ENCODE measurements around the gene DDIT4. TPM values are rescaled to one million over a fixed set of nuclear protein-coding genes. Genes with fewer than 3 reads are reported as not detected.
A peak's percentile ranks its signal among the peaks of the same experiment; 100 is the strongest.

Gene DDIT4
- total RNA-seq, 1 experiment from 2014 or later: 157 TPM

DNA sequence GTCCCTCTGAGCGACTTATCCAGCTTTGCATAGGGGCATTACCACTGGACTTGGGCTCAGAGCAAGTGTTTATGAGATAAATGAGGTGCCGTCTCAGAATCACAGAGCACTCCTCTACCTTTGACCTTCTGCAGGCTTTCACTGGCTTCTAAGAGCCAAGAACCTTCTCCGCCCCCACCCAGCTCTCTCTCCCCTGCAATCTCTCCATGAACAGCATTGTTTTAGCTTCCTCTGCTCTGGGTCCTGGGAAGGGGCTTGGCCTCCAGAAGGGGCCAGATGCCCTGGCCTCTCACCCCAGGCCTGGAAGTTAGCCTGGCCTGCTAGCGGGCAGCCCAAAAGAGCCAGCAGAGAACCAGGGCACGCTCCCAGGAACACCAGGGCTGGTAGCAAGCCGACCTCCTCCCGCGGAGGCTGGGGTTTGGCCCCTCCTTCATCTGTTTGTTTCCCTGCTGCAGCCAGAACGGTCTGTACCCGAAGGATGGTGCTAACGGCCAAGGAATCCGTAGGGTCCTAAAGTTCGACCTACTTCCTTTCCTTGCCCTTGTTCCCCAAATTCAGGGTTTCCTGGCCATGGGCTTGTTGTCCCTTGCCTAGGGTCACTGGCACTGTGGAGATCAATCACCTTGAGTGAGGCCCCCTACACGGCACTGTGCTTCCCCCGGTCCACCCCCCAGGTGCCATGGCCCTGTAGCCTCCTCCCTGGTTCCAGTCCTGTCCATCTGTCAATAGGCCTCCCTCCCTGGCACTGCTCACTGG, 18.7 kb upstream of the DDIT4 start:
- Histone ChIP-seq H3K4me3 (ENCODE audit: low read depth in 2 of 2, low read length in 2 of 2) (peak overlapping the region in 1 of 2 experiments; percentile 34; a peak in 2 of 4 replicates), H3K27ac (ENCODE audit: low read length) (peak overlapping the region; percentile 92), H3K27me3 (ENCODE audit: control insufficient read depth, insufficient read depth, low read length) (no peaks in the 10 kb centered on the region), H3K9me3 (ENCODE audit: control insufficient read depth, insufficient read depth, low read depth, low read length) (no peaks in the 10 kb centered on the region), H3K36me3 (ENCODE audit: control insufficient read depth, insufficient read depth, low read length) (no peaks in the 10 kb centered on the region), H3K4me1 (ENCODE audit: control insufficient read depth, insufficient read depth, low read length) (peaks cover 32% of the 10 kb centered on the region)
- in situ Hi-C loops (cut with HindIII; ENCODE audit: low pct_unique_long_range_greater_than_20kb, low sequenced_read_pairs) (no loop called here), intact Hi-C loops (cut with micrococcal nuclease; ENCODE audit: unreplicated experiment) (no loop called here)
- ATAC-seq (peak; percentile 94), DNase-seq (ENCODE audit: low read depth, low spot score) (no peak)
- ChIA-PET POLR2A (interaction anchor here (0.6 to 0.7 kb wide), 2 partner anchors 331 to 1709 kb away, joined by 3 to 6 read pairs; no protein-coding TSS in a partner anchor), CTCF (interaction anchor here (0.6 to 1.0 kb wide), 3 partner anchors 34 to 314 kb away, joined by 3 to 6 read pairs (median 4); no protein-coding TSS in a partner anchor)
- no TSS peak for BruUV-seq (replicated peaks)
- TF ChIP-seq POLR2AphosphoS5 (IDR thresholded peaks at IDR 0.05; ENCODE audit: low read depth, low read length): peak; percentile 55; the same call in 1 of the 2 replicates
- TF ChIP-seq, protein P1, sequence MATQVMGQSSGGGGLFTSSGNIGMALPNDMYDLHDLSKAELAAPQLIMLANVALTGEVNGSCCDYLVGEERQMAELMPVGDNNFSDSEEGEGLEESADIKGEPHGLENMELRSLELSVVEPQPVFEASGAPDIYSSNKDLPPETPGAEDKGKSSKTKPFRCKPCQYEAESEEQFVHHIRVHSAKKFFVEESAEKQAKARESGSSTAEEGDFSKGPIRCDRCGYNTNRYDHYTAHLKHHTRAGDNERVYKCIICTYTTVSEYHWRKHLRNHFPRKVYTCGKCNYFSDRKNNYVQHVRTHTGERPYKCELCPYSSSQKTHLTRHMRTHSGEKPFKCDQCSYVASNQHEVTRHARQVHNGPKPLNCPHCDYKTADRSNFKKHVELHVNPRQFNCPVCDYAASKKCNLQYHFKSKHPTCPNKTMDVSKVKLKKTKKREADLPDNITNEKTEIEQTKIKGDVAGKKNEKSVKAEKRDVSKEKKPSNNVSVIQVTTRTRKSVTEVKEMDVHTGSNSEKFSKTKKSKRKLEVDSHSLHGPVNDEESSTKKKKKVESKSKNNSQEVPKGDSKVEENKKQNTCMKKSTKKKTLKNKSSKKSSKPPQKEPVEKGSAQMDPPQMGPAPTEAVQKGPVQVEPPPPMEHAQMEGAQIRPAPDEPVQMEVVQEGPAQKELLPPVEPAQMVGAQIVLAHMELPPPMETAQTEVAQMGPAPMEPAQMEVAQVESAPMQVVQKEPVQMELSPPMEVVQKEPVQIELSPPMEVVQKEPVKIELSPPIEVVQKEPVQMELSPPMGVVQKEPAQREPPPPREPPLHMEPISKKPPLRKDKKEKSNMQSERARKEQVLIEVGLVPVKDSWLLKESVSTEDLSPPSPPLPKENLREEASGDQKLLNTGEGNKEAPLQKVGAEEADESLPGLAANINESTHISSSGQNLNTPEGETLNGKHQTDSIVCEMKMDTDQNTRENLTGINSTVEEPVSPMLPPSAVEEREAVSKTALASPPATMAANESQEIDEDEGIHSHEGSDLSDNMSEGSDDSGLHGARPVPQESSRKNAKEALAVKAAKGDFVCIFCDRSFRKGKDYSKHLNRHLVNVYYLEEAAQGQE (IDR thresholded peaks at IDR 0.05; ENCODE audit: insufficient read depth in 1 of 2, low read depth in 2 of 2, low read length in 1 of 2): peak in 1 of 2 experiments; percentile 41; a peak in 1 of 4 replicates
- no peak for TF ChIP-seq SIN3A (IDR thresholded peaks at IDR 0.05; ENCODE audit: borderline replicate concordance, insufficient read depth, low read depth, low read length)
- TF ChIP-seq, protein P2, sequence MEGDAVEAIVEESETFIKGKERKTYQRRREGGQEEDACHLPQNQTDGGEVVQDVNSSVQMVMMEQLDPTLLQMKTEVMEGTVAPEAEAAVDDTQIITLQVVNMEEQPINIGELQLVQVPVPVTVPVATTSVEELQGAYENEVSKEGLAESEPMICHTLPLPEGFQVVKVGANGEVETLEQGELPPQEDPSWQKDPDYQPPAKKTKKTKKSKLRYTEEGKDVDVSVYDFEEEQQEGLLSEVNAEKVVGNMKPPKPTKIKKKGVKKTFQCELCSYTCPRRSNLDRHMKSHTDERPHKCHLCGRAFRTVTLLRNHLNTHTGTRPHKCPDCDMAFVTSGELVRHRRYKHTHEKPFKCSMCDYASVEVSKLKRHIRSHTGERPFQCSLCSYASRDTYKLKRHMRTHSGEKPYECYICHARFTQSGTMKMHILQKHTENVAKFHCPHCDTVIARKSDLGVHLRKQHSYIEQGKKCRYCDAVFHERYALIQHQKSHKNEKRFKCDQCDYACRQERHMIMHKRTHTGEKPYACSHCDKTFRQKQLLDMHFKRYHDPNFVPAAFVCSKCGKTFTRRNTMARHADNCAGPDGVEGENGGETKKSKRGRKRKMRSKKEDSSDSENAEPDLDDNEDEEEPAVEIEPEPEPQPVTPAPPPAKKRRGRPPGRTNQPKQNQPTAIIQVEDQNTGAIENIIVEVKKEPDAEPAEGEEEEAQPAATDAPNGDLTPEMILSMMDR (IDR thresholded peaks at IDR 0.05): no peak
- TF ChIP-seq TCF7L2 (IDR thresholded peaks at IDR 0.05; ENCODE audit: low read depth, low read length): no peak

DNA sequence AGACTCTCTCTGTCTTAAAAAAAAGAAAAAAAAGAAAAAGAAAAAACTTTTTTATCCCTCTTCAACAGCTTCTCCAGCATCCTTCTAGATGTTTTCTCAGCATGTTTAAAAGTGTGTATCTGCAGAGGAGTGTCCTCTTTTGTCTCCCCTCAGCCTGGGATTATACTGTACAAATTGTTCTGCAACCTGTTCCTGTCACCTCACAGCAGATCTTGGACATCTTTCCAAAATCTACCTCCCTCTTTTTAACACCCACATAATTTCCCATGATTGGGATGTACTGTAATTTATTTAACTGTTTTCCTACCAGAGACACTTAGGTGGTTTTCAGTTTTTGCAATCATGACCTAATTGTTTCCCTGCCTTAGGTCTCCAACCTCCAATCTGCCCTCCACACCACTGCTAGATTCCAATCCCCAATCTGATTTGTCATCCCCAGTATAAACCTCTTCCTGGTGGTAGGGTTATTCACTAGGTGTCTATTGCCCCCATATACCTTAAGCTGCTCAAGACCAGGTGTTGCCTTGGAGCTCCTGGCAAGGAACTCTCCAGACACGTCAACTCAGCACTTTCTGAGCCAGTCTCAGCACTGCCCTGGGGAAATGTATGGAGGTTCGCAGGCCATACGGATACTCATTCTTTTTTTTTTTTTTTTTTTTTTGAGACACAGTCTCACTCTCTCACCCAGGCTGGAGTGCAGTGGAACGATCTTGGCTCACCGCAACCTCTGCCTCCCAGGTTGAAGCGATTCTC, 17.6 kb upstream of the DDIT4 start:
- Histone ChIP-seq H3K27ac (ENCODE audit: low read length) (peak overlapping the region; percentile 92; the same call in 1 of the 2 replicates), H3K36me3 (ENCODE audit: control insufficient read depth, insufficient read depth, low read length) (no peaks in the 10 kb centered on the region), H3K4me3 (ENCODE audit: low read depth in 2 of 2, low read length in 2 of 2) (no peak overlapping the region), H3K27me3 (ENCODE audit: control insufficient read depth, insufficient read depth, low read length) (no peaks in the 10 kb centered on the region), H3K4me1 (ENCODE audit: control insufficient read depth, insufficient read depth, low read length) (peaks cover 34% of the 10 kb centered on the region), H3K9me3 (ENCODE audit: control insufficient read depth, insufficient read depth, low read depth, low read length) (no peaks in the 10 kb centered on the region)
- no peak for ATAC-seq
- intact Hi-C loops (cut with micrococcal nuclease; ENCODE audit: unreplicated experiment): no loop called here
- no TSS peak for BruUV-seq (replicated peaks)
- in situ Hi-C loops (cut with HindIII; ENCODE audit: low pct_unique_long_range_greater_than_20kb, low sequenced_read_pairs): no loop called here
- no peak for DNase-seq (ENCODE audit: low read depth, low spot score)
- TF ChIP-seq, protein P2 (IDR thresholded peaks at IDR 0.05): no peak
- TF ChIP-seq TCF7L2 (IDR thresholded peaks at IDR 0.05; ENCODE audit: low read depth, low read length) (no peak), SIN3A (IDR thresholded peaks at IDR 0.05; ENCODE audit: borderline replicate concordance, insufficient read depth, low read depth, low read length) (no peak), POLR2AphosphoS5 (IDR thresholded peaks at IDR 0.05; ENCODE audit: low read depth, low read length) (no peak)
- TF ChIP-seq, protein P1 (IDR thresholded peaks at IDR 0.05; ENCODE audit: insufficient read depth in 1 of 2, low read depth in 2 of 2, low read length in 1 of 2): no peak
- ChIA-PET POLR2A (interaction anchor here (0.6 to 0.7 kb wide), 3 partner anchors 64 to 1708 kb away, joined by 3 to 14 read pairs (median 3); no protein-coding TSS in a partner anchor), CTCF (interaction anchor here (0.6 to 1.0 kb wide), 3 partner anchors 35 to 216 kb away, joined by 3 to 6 read pairs (median 3); no protein-coding TSS in a partner anchor)
